ENCODE data around the gene TMEM37.

- TF ChIP-seq CTCF (conservative IDR thresholded peaks at IDR 0.05; ENCODE audit: low read depth, low read length) (no peak), EZH2 (IDR thresholded peaks at IDR 0.05; ENCODE audit: borderline replicate concordance, low read depth, low read length, poor library complexity, severe bottlenecking) (no peak)
Measured at GRCh38 chr2:119440873-119441272, 9.2 kb downstream of the TMEM37 start.
